ENCODE measurements around the gene CLASP2. TPM values are rescaled to one million over a fixed set of nuclear protein-coding genes. Genes with fewer than 3 reads are reported as not detected.

Gene CLASP2
- total RNA-seq, 6 donors from 2014 or later = 41.2 to 99.5 (median 64.0) TPM

GRCh38 chr3:33717616-33717865 lies 513 bp downstream of the CLASP2 start:
- TF ChIP-seq POLR2AphosphoS5 (IDR thresholded peaks at IDR 0.05) (no peak), CTCF (IDR thresholded peaks at IDR 0.05) (no peak), POLR2A (IDR thresholded peaks at IDR 0.05) (no peak), EP300 (IDR thresholded peaks at IDR 0.05) (no peak)
- Histone ChIP-seq H3K4me3 (peak overlapping the region; percentile 66 to 97 (median 84)), H3K27me3 (no peaks in the 10 kb centered on the region), H3K27ac (peak overlapping the region; percentile 92 to 99 (median 96)), H3K36me3 (no peaks in the 10 kb centered on the region), H3K4me1 (peaks cover 10 to 22% (median 15%) of the 10 kb centered on the region in 4 donors), H3K9me3 (no peaks in the 10 kb centered on the region)
- peak; percentile 89 to 90 for ATAC-seq (ENCODE audit: low FRiP score in 2 of 2)
- DNase-seq = peak; percentile 78 to 93
- 0 to 1% methylated on average over 18 to 20 of the region's 26 CpGs for WGBS, 2 donors

- 55 to 61% methylated on average over 7 of the region's 7 CpGs for WGBS, 2 donors
- TF ChIP-seq EP300 (IDR thresholded peaks at IDR 0.05) = no peak
- peak overlapping the region in 3 of 4 donors; percentile 1 to 79 (median 66) for H3K4me3 ChIP-seq
- H3K36me3 ChIP-seq = no peaks in the 10 kb centered on the region
- no peak for DNase-seq
- no peak overlapping the region for H3K27ac ChIP-seq
- H3K27me3 ChIP-seq = no peaks in the 10 kb centered on the region
- no peak for ATAC-seq (ENCODE audit: low FRiP score in 2 of 2)
- peaks cover 10 to 22% (median 15%) of the 10 kb centered on the region in 4 donors for H3K4me1 ChIP-seq
- H3K9me3 ChIP-seq = no peaks in the 10 kb centered on the region
Observed at GRCh38 chr3:33716227-33716626, 1.8 kb downstream of the CLASP2 start.

GRCh38 chr3:33711100-33711499 lies 7.0 kb downstream of the CLASP2 start:
- H3K36me3 ChIP-seq = no peaks in the 10 kb centered on the region
- no peak overlapping the region for H3K4me3 ChIP-seq
- ATAC-seq (ENCODE audit: low FRiP score in 2 of 2) (no peak), DNase-seq (no peak)
- no peak for TF ChIP-seq POLR2AphosphoS5 (IDR thresholded peaks at IDR 0.05)
- 93 to 96% methylated on average over 3 of the region's 3 CpGs for WGBS, 2 donors
- peaks cover 3 to 4% (median 4%) of the 10 kb centered on the region in 4 donors for H3K4me1 ChIP-seq
- no peaks in the 10 kb centered on the region for H3K9me3 ChIP-seq
- H3K27ac ChIP-seq = no peak overlapping the region
- H3K27me3 ChIP-seq = no peaks in the 10 kb centered on the region

GRCh38 chr3:33706056-33706455 lies 12.0 kb downstream of the CLASP2 start:
- WGBS, 2 donors = 96 to 98% methylated on average over 6 of the region's 6 CpGs
- H3K27me3 ChIP-seq = no peaks in the 10 kb centered on the region
- H3K27ac ChIP-seq = no peak overlapping the region
- ATAC-seq (ENCODE audit: low FRiP score in 2 of 2) = no peak
- H3K4me3 ChIP-seq = no peak overlapping the region
- DNase-seq = no peak
- H3K36me3 ChIP-seq = no peaks in the 10 kb centered on the region
- TF ChIP-seq EP300 (IDR thresholded peaks at IDR 0.05) = no peak
- no peak for TF ChIP-seq POLR2A (IDR thresholded peaks at IDR 0.05)
- TF ChIP-seq CTCF (IDR thresholded peaks at IDR 0.05) = no peak
- no peak for TF ChIP-seq POLR2AphosphoS5 (IDR thresholded peaks at IDR 0.05)
- peaks cover 0 to 14% (median 7%) of the 10 kb centered on the region in 4 donors for H3K9me3 ChIP-seq
- H3K4me1 ChIP-seq = no peaks in the 10 kb centered on the region

- no peaks in the 10 kb centered on the region for H3K4me1 ChIP-seq
- ATAC-seq (ENCODE audit: low FRiP score in 2 of 2) (no peak), DNase-seq (no peak)
- H3K27ac ChIP-seq = no peak overlapping the region
- no peak overlapping the region for H3K4me3 ChIP-seq
- WGBS, 2 donors = 93 to 95% methylated on average over 3 of the region's 3 CpGs
- peaks cover 0 to 14% (median 7%) of the 10 kb centered on the region in 4 donors for H3K9me3 ChIP-seq
- no peak for TF ChIP-seq POLR2A (IDR thresholded peaks at IDR 0.05)
- TF ChIP-seq EP300 (IDR thresholded peaks at IDR 0.05) = no peak
- no peak for TF ChIP-seq CTCF (IDR thresholded peaks at IDR 0.05)
- no peaks in the 10 kb centered on the region for H3K27me3 ChIP-seq
- no peaks in the 10 kb centered on the region for H3K36me3 ChIP-seq
Observed at GRCh38 chr3:33704891-33705290, 13.2 kb downstream of the CLASP2 start.

- H3K27me3 ChIP-seq = no peaks in the 10 kb centered on the region
- no peak for ATAC-seq (ENCODE audit: low FRiP score in 2 of 2)
- no peak overlapping the region for H3K4me3 ChIP-seq
- TF ChIP-seq POLR2A (IDR thresholded peaks at IDR 0.05) (no peak), CTCF (IDR thresholded peaks at IDR 0.05) (no peak), POLR2AphosphoS5 (IDR thresholded peaks at IDR 0.05) (no peak), EP300 (IDR thresholded peaks at IDR 0.05) (no peak)
- H3K9me3 ChIP-seq = peaks cover 0 to 11% (median 3%) of the 10 kb centered on the region in 4 donors
- H3K27ac ChIP-seq = no peak overlapping the region
- no peaks in the 10 kb centered on the region for H3K4me1 ChIP-seq
- no peaks in the 10 kb centered on the region for H3K36me3 ChIP-seq
- 95 to 100% methylated on average over 1 of the region's 1 CpG for WGBS, 2 donors
- DNase-seq = no peak
Observed at GRCh38 chr3:33699275-33699674, 18.8 kb downstream of the CLASP2 start.
